B cell (primary cell): Measurements from ENCODE around the gene ARID4B. TPM values are rescaled to one million over a fixed set of nuclear protein-coding genes. Genes with fewer than 3 reads are reported as not detected.

Experiments used
- ATAC-seq: fragments of 200-7000 bp; cut with Tn5 transposase; one replicate; pipeline ENCODE4 v1.10.0; 2021; ENCODE audit warnings: low read depth, mild to moderate bottlenecking, moderate number of reproducible peaks, moderate library complexity
- CTCF ChIA-PET: fragments of 350-600 bp; sonication (Branson Sonifier 250); formaldehyde crosslinking; loops from one replicate; lab custom pipeline; 2021; ENCODE audit warnings: antibody characterized with exemption, inconsistent platforms; lab: Charles Lee
- POLR2A ChIA-PET: fragments of 350-600 bp; sonication (Branson Sonifier 250); formaldehyde crosslinking; loops from one replicate; lab custom pipeline; 2021; ENCODE audit warnings: antibody characterized with exemption; lab: Charles Lee
- DNase-seq: peaks from one replicate; pipeline ENCODE4 v3.0.0; 2013
- H2AFZ ChIP-seq: 2 replicates; pipeline ENCODE4 v1.6.1; 2012; ENCODE audit warnings: mild to moderate bottlenecking, low read depth, low read length; ENCODE audit not compliant: insufficient read depth, poor library complexity, severe bottlenecking
- H3K27ac ChIP-seq, 2 donors: 1 replicate in 1 of 2; 2 replicates in 1 of 2; pipeline ENCODE4 v1.5.1; 2012 to 2013; ENCODE audit warnings: low read length in 2 of 2, mild to moderate bottlenecking in 2 of 2, moderate library complexity in 1 of 2
- H3K27me3 ChIP-seq, 4 experiments: fragments of 200-600 bp in 1 of 4; sonication (generic) in 1 of 4; replicated peaks in 1 of 4; 1 replicate in 2 of 4; 2 replicates in 2 of 4; pipeline versions ENCODE4 v1.6.1 to v1.7.0; 2013 to 2016; ENCODE audit warnings: low read length in 3 of 4, mild to moderate bottlenecking in 2 of 4, mixed read lengths in 1 of 4, moderate library complexity in 1 of 4; ENCODE audit not compliant: insufficient read depth in 4 of 4, control insufficient read depth in 3 of 4; ENCODE audit errors: control extremely low read depth in 1 of 4
- H3K36me3 ChIP-seq, 2 experiments: replicated peaks in 1 of 2; 1 replicate in 1 of 2; 2 replicates in 1 of 2; pipeline versions ENCODE4 v1.6.1 to v1.7.1; 2013; ENCODE audit warnings: low read length in 1 of 2; ENCODE audit not compliant: insufficient read depth in 2 of 2, control insufficient read depth in 1 of 2; ENCODE audit errors: control extremely low read depth in 1 of 2, extremely low read depth in 1 of 2
- H3K4me1 ChIP-seq, 2 donors: fragments of 200-600 bp in 1 of 2; sonication (generic) in 1 of 2; 1 replicate in 1 of 2; 2 replicates in 1 of 2; pipeline versions ENCODE4 v1.5.1 to v1.6.1; 2013 to 2017; ENCODE audit warnings: low read length in 2 of 2; ENCODE audit not compliant: control insufficient read depth in 2 of 2, insufficient read depth in 2 of 2
- H3K4me2 ChIP-seq: replicated peaks from 2 replicates; pipeline ENCODE3; 2012; ENCODE audit warnings: mild to moderate bottlenecking, low read depth, low read length; ENCODE audit not compliant: poor library complexity, severe bottlenecking
- H3K4me3 ChIP-seq, 5 experiments: fragments of 200-600 bp in 1 of 5; sonication (generic) in 1 of 5; 1 replicate in 3 of 5; 2 replicates in 2 of 5; pipeline versions ENCODE4 v1.5.1 to v1.7.0; 2011 to 2016; ENCODE audit warnings: low read length in 4 of 5, mild to moderate bottlenecking in 4 of 5, low read depth in 2 of 5, control low read depth in 1 of 5, moderate library complexity in 1 of 5; ENCODE audit not compliant: insufficient read depth in 1 of 5; ENCODE audit errors: control extremely low read depth in 1 of 5, extremely low read depth in 1 of 5
- H3K79me2 ChIP-seq: fragments of 200-600 bp; sonication (generic); one replicate; pipeline ENCODE4 v1.6.0; 2016; ENCODE audit warnings: low read length; ENCODE audit not compliant: control insufficient read depth, insufficient read depth
- H3K9ac ChIP-seq: fragments of 200-600 bp; sonication (generic); 2 replicates; pipeline ENCODE4 v1.6.1; 2017; ENCODE audit warnings: mild to moderate bottlenecking, low read length, moderate library complexity
- H3K9me3 ChIP-seq, 3 donors: one replicate each; pipeline versions ENCODE4 v1.6.1 to v1.7.1; 2013; ENCODE audit warnings: low read length in 2 of 3; ENCODE audit not compliant: control insufficient read depth in 2 of 3, insufficient read depth in 1 of 3; ENCODE audit errors: control extremely low read depth in 1 of 3
- H4K20me1 ChIP-seq: 2 replicates; pipeline ENCODE4 v1.6.0; 2012; ENCODE audit warnings: mild to moderate bottlenecking, low read length; ENCODE audit not compliant: insufficient read depth, control insufficient read depth, poor library complexity, severe bottlenecking
- H3K27ac Mint-ChIP-seq: one replicate; pipeline ENCODE4 v1.8.0; 2021; ENCODE audit warnings: mixed read lengths
- H3K27me3 Mint-ChIP-seq: one replicate; pipeline ENCODE4 v1.8.0; 2021; ENCODE audit warnings: mixed read lengths
- H3K4me1 Mint-ChIP-seq: one replicate; pipeline ENCODE4 v1.8.0; 2021; ENCODE audit warnings: mixed read lengths
- H3K4me3 Mint-ChIP-seq: one replicate; pipeline ENCODE4 v1.8.0; 2021; ENCODE audit warnings: mixed read lengths
- H3K9me3 Mint-ChIP-seq: one replicate; pipeline ENCODE4 v1.8.0; 2022; ENCODE audit warnings: mixed read lengths; ENCODE audit not compliant: insufficient read depth
- CTCF ChIP-seq: fragments of 200-600 bp; IDR thresholded peaks from one replicate; pipeline ENCODE4 v1.8.0; 2022; ENCODE audit warnings: antibody characterized with exemption, mild to moderate bottlenecking
- EZH2 ChIP-seq: IDR thresholded peaks from 2 replicates; pipeline ENCODE4 v1.6.1; 2012; ENCODE audit warnings: borderline replicate concordance, low read depth, mild to moderate bottlenecking, moderate library complexity, low read length; ENCODE audit not compliant: insufficient read depth, poor library complexity, severe bottlenecking
- WGBS: methylation state at CpG from one replicate; pipeline ENCODE4 v1.1.5; 2013; ENCODE audit warnings: missing lambda C conversion rate; ENCODE audit not compliant: insufficient coverage; 5-methylcytosine and 5-hydroxymethylcytosine counted together
- intact Hi-C: fragments of 100-400 bp; cut with micrococcal nuclease; formaldehyde crosslinking; loops from one replicate; pipeline ENCODE4 v1.10.0; 2022
- polyA plus RNA-seq: library from polyadenylated mRNA; depleted of rRNA; stranded (reverse); fragments of >200 nt; gene quantifications from 2 replicates; pipeline ENCODE4 v1.2.3, GENCODE V29; 2012
- total RNA-seq, 2 donors: library from RNA; stranded (reverse); fragments of 120-200 nt in 1 of 2; gene quantifications; 1 replicate in 1 of 2; 2 replicates in 1 of 2; pipeline versions ENCODE4 v1.2.3 to v1.2.4, GENCODE V29; 2013 to 2022

ARID4B gene
- total and polyA plus RNA-seq, 2 donors (not counting 1 experiment from before 2014, with no cell fraction given) = 13.2 to 110 TPM

- H3K9me3 Mint-ChIP-seq = no peaks in the 10 kb centered on the region
- Histone ChIP-seq H3K79me2 (peaks cover 17% of the 10 kb centered on the region), H3K9me3 (no peaks in the 10 kb centered on the region), H3K4me3 (no peak overlapping the region), H3K4me1 (no peaks in the 10 kb centered on the region), H4K20me1 (peaks cover 8% of the 10 kb centered on the region), H3K36me3 (peaks cover 17 to 62% of the 10 kb centered on the region in 2 experiments), H2AFZ (no peak overlapping the region), H3K4me2 (no peak overlapping the region), H3K9ac (no peak overlapping the region), H3K27me3 (no peaks in the 10 kb centered on the region), H3K27ac (no peak overlapping the region)
- no CpG with 5 or more reads among the region's 1 CpG for WGBS
- DNase-seq = no peak
- H3K4me3 Mint-ChIP-seq = no peak overlapping the region
- no peak overlapping the region for H3K27ac Mint-ChIP-seq
- POLR2A ChIA-PET = no interaction called here
- H3K27me3 Mint-ChIP-seq = no peaks in the 10 kb centered on the region
- intact Hi-C loops = no loop called here
- no peaks in the 10 kb centered on the region for H3K4me1 Mint-ChIP-seq
- ATAC-seq = no peak
- no peak for TF ChIP-seq EZH2
- TF ChIP-seq CTCF = no peak
- CTCF ChIA-PET = no interaction called here
Observed at GRCh38 chr1:235227414-235227813, 100.6 kb downstream of the ARID4B start.

GRCh38 chr1:235226933-235227332 lies 101.0 kb downstream of the ARID4B start:
- ChIA-PET CTCF (no interaction called here), POLR2A (no interaction called here)
- Mint-ChIP-seq H3K27me3 (no peaks in the 10 kb centered on the region), H3K4me1 (no peaks in the 10 kb centered on the region), H3K9me3 (no peaks in the 10 kb centered on the region), H3K27ac (no peak overlapping the region), H3K4me3 (no peak overlapping the region)
- 100% methylated on average over 1 of the region's 1 CpG for WGBS
- peaks cover 17% of the 10 kb centered on the region for H3K79me2 ChIP-seq
- intact Hi-C loops = no loop called here
- H3K27me3 ChIP-seq = no peaks in the 10 kb centered on the region
- no peak for DNase-seq
- no peaks in the 10 kb centered on the region for H3K9me3 ChIP-seq
- H2AFZ ChIP-seq = no peak overlapping the region
- no peaks in the 10 kb centered on the region for H3K4me1 ChIP-seq
- no peak overlapping the region for H3K9ac ChIP-seq
- no peak for ATAC-seq
- H3K27ac ChIP-seq = no peak overlapping the region
- no peak for TF ChIP-seq EZH2
- H3K4me3 ChIP-seq = no peak overlapping the region
- peaks cover 17 to 65% of the 10 kb centered on the region in 2 experiments for H3K36me3 ChIP-seq
- H3K4me2 ChIP-seq = no peak overlapping the region
- H4K20me1 ChIP-seq = peaks cover 8% of the 10 kb centered on the region
